GM12878 (cell line): Measurements from ENCODE around the gene GAREM1. TPM values are rescaled to one million over a fixed set of nuclear protein-coding genes. Genes with fewer than 3 reads are reported as not detected.

ENCODE experiments used
- ATAC-seq: fragments of 200-7000 bp; cut with Tn5 transposase; 3 replicates; pipeline ENCODE4 v1.9.1; 2020; ENCODE audit warnings: mild to moderate bottlenecking, moderate library complexity
- BruUV-seq: library from RNA; stranded (reverse); fragments of 400-500 nt; replicated peaks from 2 replicates; lab custom pipeline; 2021; lab: Mats Ljungman, UMichigan
- CTCF ChIA-PET: fragments of 300-600 bp; sonication (Branson Sonifier 250); formaldehyde crosslinking; extraction: SDS; loops from one replicate; lab custom pipeline; 2021; ENCODE audit warnings: inconsistent platforms; lab: Yijun Ruan, JAX
- POLR2A ChIA-PET: fragments of 350-600 bp; formaldehyde crosslinking; extraction: SDS; loops from one replicate; lab custom pipeline; 2021; ENCODE audit warnings: inconsistent platforms; lab: Charles Lee
- RAD21 ChIA-PET: fragments of 300-600 bp; sonication (Branson Sonifier 250); formaldehyde crosslinking; loops from one replicate; lab custom pipeline; 2023; ENCODE audit warnings: antibody characterized with exemption; ENCODE audit not compliant: unreplicated experiment; lab: Charles Lee
- SMC1A ChIA-PET: fragments of 300-600 bp; sonication (Branson Sonifier 250); formaldehyde crosslinking; loops from one replicate; lab custom pipeline; 2023; ENCODE audit not compliant: unreplicated experiment, uncharacterized antibody; lab: Charles Lee
- DNase-seq: peaks from one replicate; pipeline ENCODE4 v3.0.0-alpha.2; 2011; ENCODE audit warnings: low read depth, low spot score
- FAIRE-seq: peaks from 3 replicates; lab custom pipeline; 2011; peaks lifted over from hg19 to GRCh38; lab: Jason Lieb, UNC
- H2AFZ ChIP-seq: 2 replicates; pipeline ENCODE4 v1.6.0; 2011; ENCODE audit warnings: low read depth, low read length, control low read depth; ENCODE audit not compliant: control insufficient read depth
- H3K27ac ChIP-seq: 2 replicates; pipeline ENCODE4 v1.5.1; 2011; ENCODE audit warnings: control low read depth; ENCODE audit not compliant: control insufficient read depth, insufficient read depth
- H3K27me3 ChIP-seq, 2 experiments: replicated peaks in 1 of 2; 2 replicates each; pipeline versions ENCODE4 v1.6.0 to v1.6.1; 2011; ENCODE audit warnings: low read length in 1 of 2; ENCODE audit not compliant: control insufficient read depth in 2 of 2, insufficient read depth in 2 of 2
- H3K36me3 ChIP-seq, 2 experiments: 2 replicates each; pipeline ENCODE4 v1.5.1; 2011; ENCODE audit warnings: low read length in 1 of 2; ENCODE audit not compliant: control insufficient read depth in 2 of 2, insufficient read depth in 2 of 2
- H3K4me1 ChIP-seq: 2 replicates; pipeline ENCODE4 v1.6.1; 2011; ENCODE audit warnings: mild to moderate bottlenecking, low read length, moderate library complexity, mixed read lengths; ENCODE audit not compliant: control insufficient read depth, insufficient read depth
- H3K4me2 ChIP-seq: 2 replicates; pipeline ENCODE4 v1.6.0; 2011; ENCODE audit warnings: control low read depth; ENCODE audit not compliant: control insufficient read depth, insufficient read depth
- H3K4me3 ChIP-seq: fragments of 200-600 bp; sonication (generic); 2 replicates; pipeline ENCODE4 v1.5.1; 2016
- H3K79me2 ChIP-seq: 2 replicates; pipeline ENCODE4 v1.6.0; 2011; ENCODE audit warnings: low read length; ENCODE audit not compliant: control insufficient read depth, insufficient read depth
- H3K9ac ChIP-seq: 2 replicates; pipeline ENCODE4 v1.8.0; 2011; ENCODE audit warnings: low read length, control low read depth, mixed read lengths; ENCODE audit not compliant: control insufficient read depth, insufficient read depth
- H3K9me3 ChIP-seq: replicated peaks from 3 replicates; pipeline ENCODE4 v1.5.1; 2011; ENCODE audit warnings: mild to moderate bottlenecking, low read length; ENCODE audit not compliant: control insufficient read depth, insufficient read depth
- H4K20me1 ChIP-seq: 2 replicates; pipeline ENCODE4 v1.6.0; 2011; ENCODE audit not compliant: control insufficient read depth, insufficient read depth
- IRF4 ChIP-seq: IDR thresholded peaks from 2 replicates; pipeline ENCODE4 v1.6.1; 2011; ENCODE audit warnings: low read depth, low read length
- LARP7 ChIP-seq: fragments of 450-650 bp; IDR thresholded peaks from 2 replicates; pipeline ENCODE4 v1.6.1; 2017; ENCODE audit warnings: mild to moderate bottlenecking
- POLR2A ChIP-seq: IDR thresholded peaks from 2 replicates; pipeline ENCODE4 v1.6.1; 2011; ENCODE audit warnings: low read depth, mild to moderate bottlenecking, low read length
- RELA ChIP-seq: fragments of 450-650 bp; IDR thresholded peaks from 2 replicates; pipeline ENCODE4 v1.8.0; 2014; ENCODE audit warnings: borderline replicate concordance; ENCODE audit not compliant: partially characterized antibody
- SIN3A ChIP-seq: IDR thresholded peaks from 2 replicates; pipeline ENCODE4 v1.6.1; 2012; ENCODE audit warnings: low read depth, low read length, improper control_type of control experiment
- SMC3 ChIP-seq: IDR thresholded peaks from 2 replicates; pipeline ENCODE4 v1.6.1; 2011; ENCODE audit warnings: low read length, improper control_type of control experiment, borderline replicate concordance
- ZNF207 ChIP-seq: fragments of 450-650 bp; IDR thresholded peaks from 2 replicates; pipeline ENCODE4 v1.6.1; 2014; ENCODE audit warnings: antibody characterized with exemption, mild to moderate bottlenecking, borderline replicate concordance
- ZZZ3 ChIP-seq: IDR thresholded peaks from 2 replicates; pipeline ENCODE4 v1.6.1; 2011; ENCODE audit warnings: low read depth; ENCODE audit not compliant: control insufficient read depth, insufficient read length
- WGBS: methylation state at CpG from one replicate; pipeline ENCODE4 v1.1.6; 2016; ENCODE audit warnings: low lambda C conversion rate; ENCODE audit not compliant: insufficient replicate concordance, insufficient coverage; ENCODE audit errors: missing lambda C conversion rate; 5-methylcytosine and 5-hydroxymethylcytosine counted together
- in situ Hi-C: fragments of 300-500 bp; cut with MboI; formaldehyde crosslinking; loops from 9 replicates; pipeline ENCODE4 v1.14.3; 2018; ENCODE audit warnings: mixed read lengths
- intact Hi-C: fragments of 100-400 bp; cut with micrococcal nuclease; formaldehyde crosslinking; loops from one replicate; pipeline ENCODE4 v1.14.2; 2022; ENCODE audit not compliant: unreplicated experiment
- polyA plus RNA-seq, 11 experiments: library from polyadenylated mRNA; depleted of rRNA in 4 of 11; unstranded in 6 of 11; stranded (reverse) in 5 of 11; fragments of >200 nt; fragmentation: Nextera tagmentation in 4 of 11; fragmentation: Illumina TruSeq in 1 of 11; extraction: Ambion mirVana in 4 of 11; extraction: Trizol in 1 of 11; gene quantifications; 1 replicate in 1 of 11; 2 replicates in 10 of 11; pipeline versions ENCODE4 v1.2.1 to v1.2.3, GENCODE V29; 2011 to 2016; ENCODE audit warnings: inconsistent platforms in 2 of 11, missing spikeins in 2 of 11, low read depth in 1 of 11
- total RNA-seq, 4 experiments: library from RNA; depleted of rRNA in 3 of 4; stranded (reverse); fragments of >200 nt in 3 of 4; fragmentation: Illumina TruSeq in 1 of 4; extraction: Trizol in 1 of 4; gene quantifications; 2 replicates each; pipeline versions ENCODE4 v1.2.1 to v1.2.3, GENCODE V29; 2013 to 2021
- TF ChIP-seq, protein P1 (sequence below): fragments of 450-650 bp; formaldehyde crosslinking; IDR thresholded peaks from 2 replicates; pipeline ENCODE4 v1.4.0; 2020; ENCODE audit warnings: mild to moderate bottlenecking, moderate library complexity
- TF ChIP-seq, protein P2 (sequence below): fragments of 450-650 bp; IDR thresholded peaks from 2 replicates; pipeline ENCODE4 v1.6.1; 2016; ENCODE audit warnings: mild to moderate bottlenecking

Gene GAREM1
- total and polyA plus RNA-seq, 10 of the 15 experiments (the other 5 are each of a cell fraction or from before 2014, with no cell fraction given), result 0.05 to 0.29 (median 0.05) TPM; not detected in 7

- TF ChIP-seq, protein P1, sequence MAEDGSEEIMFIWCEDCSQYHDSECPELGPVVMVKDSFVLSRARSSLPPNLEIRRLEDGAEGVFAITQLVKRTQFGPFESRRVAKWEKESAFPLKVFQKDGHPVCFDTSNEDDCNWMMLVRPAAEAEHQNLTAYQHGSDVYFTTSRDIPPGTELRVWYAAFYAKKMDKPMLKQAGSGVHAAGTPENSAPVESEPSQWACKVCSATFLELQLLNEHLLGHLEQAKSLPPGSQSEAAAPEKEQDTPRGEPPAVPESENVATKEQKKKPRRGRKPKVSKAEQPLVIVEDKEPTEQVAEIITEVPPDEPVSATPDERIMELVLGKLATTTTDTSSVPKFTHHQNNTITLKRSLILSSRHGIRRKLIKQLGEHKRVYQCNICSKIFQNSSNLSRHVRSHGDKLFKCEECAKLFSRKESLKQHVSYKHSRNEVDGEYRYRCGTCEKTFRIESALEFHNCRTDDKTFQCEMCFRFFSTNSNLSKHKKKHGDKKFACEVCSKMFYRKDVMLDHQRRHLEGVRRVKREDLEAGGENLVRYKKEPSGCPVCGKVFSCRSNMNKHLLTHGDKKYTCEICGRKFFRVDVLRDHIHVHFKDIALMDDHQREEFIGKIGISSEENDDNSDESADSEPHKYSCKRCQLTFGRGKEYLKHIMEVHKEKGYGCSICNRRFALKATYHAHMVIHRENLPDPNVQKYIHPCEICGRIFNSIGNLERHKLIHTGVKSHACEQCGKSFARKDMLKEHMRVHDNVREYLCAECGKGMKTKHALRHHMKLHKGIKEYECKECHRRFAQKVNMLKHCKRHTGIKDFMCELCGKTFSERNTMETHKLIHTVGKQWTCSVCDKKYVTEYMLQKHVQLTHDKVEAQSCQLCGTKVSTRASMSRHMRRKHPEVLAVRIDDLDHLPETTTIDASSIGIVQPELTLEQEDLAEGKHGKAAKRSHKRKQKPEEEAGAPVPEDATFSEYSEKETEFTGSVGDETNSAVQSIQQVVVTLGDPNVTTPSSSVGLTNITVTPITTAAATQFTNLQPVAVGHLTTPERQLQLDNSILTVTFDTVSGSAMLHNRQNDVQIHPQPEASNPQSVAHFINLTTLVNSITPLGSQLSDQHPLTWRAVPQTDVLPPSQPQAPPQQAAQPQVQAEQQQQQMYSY, result no peak
- no peak for TF ChIP-seq SIN3A
Measured at GRCh38 chr18:32389191-32389590, 81.5 kb downstream of the GAREM1 start (continued).

GRCh38 chr18:32386471-32386870 is 84.2 kb downstream of the GAREM1 start:
- H2AFZ ChIP-seq, result no peak overlapping the region
- H4K20me1 ChIP-seq, result no peaks in the 10 kb centered on the region
- H3K9ac ChIP-seq, result no peak overlapping the region
- intact Hi-C loops (no loop called here), in situ Hi-C loops (no loop called here)
- H3K4me2 ChIP-seq, result no peak overlapping the region
- POLR2A ChIA-PET, result no interaction called here
- no peaks in the 10 kb centered on the region for H3K79me2 ChIP-seq
- no peak for TF ChIP-seq IRF4
- TF ChIP-seq, protein P2, sequence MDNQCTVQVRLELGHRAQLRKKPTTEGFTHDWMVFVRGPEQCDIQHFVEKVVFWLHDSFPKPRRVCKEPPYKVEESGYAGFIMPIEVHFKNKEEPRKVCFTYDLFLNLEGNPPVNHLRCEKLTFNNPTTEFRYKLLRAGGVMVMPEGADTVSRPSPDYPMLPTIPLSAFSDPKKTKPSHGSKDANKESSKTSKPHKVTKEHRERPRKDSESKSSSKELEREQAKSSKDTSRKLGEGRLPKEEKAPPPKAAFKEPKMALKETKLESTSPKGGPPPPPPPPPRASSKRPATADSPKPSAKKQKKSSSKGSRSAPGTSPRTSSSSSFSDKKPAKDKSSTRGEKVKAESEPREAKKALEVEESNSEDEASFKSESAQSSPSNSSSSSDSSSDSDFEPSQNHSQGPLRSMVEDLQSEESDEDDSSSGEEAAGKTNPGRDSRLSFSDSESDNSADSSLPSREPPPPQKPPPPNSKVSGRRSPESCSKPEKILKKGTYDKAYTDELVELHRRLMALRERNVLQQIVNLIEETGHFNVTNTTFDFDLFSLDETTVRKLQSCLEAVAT, result no peak
- no peak for TF ChIP-seq SMC3
- no peak for TF ChIP-seq RELA
- no peak for TF ChIP-seq LARP7
- TF ChIP-seq POLR2A, result no peak
- TF ChIP-seq ZZZ3, result no peak
- no peak for TF ChIP-seq ZNF207
- SMC1A ChIA-PET, result interaction anchor here (1.0 kb wide), 1 partner anchor 9 kb away, joined by 3 read pairs; no protein-coding TSS in a partner anchor
- no peaks in the 10 kb centered on the region for H3K27me3 ChIP-seq
- no peaks in the 10 kb centered on the region for H3K36me3 ChIP-seq
- H3K4me3 ChIP-seq, result no peak overlapping the region
- 28% methylated on average over 5 of the region's 5 CpGs for WGBS
- no TSS peak for BruUV-seq
- CTCF ChIA-PET, result no interaction called here
- no peaks in the 10 kb centered on the region for H3K4me1 ChIP-seq
- no peak for ATAC-seq
- RAD21 ChIA-PET, result no interaction called here
- H3K9me3 ChIP-seq, result no peaks in the 10 kb centered on the region
- no peak for DNase-seq
- no peak overlapping the region for H3K27ac ChIP-seq
- FAIRE-seq, result no peak
